Stimulated activated CD4-positive, alpha-beta T cell treated with anti-CD3 and anti-CD28 coated beads, Interleukin-4, amount 100 ng/mL, for 24 hours (primary cell): ENCODE results near the gene RYR2.

Source experiments
- DNase-seq: peaks from one replicate; pipeline ENCODE4 v3.0.0-alpha.2; 2020

RYR2 gene

GRCh38 chr1:237206065-237206414, 164.1 kb downstream of the RYR2 start:
- DNase-seq, result no peak

- no peak for DNase-seq
Observed at GRCh38 chr1:237211031-237211430, 169.0 kb downstream of the RYR2 start.

GRCh38 chr1:237211540-237211939, 169.6 kb downstream of the RYR2 start:
- no peak for DNase-seq

DNA sequence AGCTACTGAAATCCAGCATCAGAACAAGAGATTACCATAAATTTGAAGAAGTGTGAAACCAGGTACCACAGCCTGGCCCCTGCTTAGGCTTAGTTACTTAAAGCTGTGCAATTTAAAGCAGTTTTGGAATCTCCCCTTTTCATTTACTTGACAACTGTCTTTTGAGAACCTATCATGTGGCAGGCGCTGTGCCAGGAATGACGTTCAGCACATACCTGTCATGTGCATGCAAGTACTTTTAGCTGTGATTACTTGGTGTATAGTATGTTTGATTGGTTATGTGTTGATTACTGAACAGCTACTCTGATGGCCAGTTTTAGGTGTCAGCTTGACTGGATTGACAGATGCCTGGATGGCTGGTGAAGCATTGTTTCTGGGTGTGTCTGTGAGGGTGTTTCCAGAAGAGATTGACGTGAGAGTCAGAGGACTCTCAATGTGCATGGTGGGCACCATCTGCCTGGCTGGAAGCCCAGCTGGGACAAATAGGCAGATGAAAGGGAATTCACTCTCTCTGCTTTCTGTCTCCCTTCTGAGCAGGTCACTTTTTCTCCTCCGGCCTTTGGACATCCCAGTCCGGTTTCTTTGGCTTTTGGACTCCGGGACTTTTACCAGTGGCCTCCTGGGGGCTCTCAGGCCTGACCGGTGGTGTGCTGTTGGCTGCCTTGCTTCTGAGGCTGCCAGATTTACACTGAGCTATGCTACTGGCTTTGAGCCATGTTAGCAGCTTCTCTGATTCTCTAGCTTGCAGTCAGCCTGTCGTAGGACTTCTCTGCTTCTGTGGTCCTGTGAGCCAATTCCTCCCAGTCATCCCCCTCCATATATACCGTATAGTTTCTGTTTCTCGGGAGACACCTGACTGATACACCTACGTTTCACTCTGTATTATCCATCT, 178.0 kb downstream of the RYR2 start:
- DNase-seq, result no peak

DNA sequence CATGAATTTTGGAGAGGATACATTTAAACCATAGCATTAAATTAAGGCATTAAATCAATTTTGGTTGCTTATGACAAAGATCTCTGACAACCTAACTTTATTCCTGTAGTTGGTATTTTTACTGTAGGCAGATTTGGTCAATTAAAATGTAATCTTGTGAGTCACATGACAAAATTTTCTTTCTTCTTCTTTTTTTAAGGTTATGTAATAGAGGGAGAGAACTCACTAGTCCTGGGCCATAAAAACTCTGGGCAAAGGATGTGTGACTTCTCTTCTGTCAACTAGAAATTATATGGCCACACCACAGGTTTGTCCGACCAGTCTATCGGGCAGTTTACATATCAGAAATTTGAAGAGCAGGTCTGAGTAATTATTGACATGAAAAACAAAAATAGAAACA, 181.4 kb downstream of the RYR2 start:
- no peak for DNase-seq

DNA sequence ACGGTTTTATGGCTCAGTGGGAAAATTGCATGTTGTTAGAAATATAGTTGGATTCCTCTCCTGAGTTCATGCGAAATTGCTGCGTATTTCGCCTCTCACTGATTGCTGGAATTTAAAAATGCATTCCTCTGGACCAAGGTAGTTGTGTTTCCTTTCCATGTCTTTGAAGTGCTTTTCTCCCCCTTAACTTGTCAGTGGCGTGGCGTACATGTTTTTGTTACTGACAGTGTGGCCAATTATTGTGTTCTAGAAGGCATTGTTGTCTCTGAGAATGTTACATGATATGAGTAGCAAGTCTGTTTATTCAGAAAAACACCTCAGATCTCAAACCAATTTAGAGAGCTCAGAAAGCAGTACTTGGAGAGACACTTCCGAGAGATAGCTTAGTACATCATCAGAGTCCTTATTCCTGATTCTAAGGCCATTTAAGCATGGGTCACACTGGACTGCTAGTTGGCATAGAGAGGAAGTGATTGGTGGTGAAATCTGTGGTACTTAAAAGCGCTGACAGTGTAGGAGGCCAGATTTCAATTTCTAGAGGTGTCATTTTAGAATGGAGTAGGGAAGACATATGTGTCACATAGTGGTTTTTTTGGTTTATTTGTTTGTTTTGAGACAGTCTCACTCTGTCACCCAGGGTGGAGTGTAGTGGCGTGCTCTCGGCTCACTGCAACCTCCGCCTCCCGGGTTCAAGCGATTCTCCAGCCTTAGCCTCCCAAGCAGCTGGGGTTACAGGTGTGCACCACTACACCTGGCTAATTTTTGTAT, 184.4 kb downstream of the RYR2 start:
- no peak for DNase-seq

- no peak for DNase-seq
Observed at GRCh38 chr1:237227476-237227875, 185.5 kb downstream of the RYR2 start.

DNA sequence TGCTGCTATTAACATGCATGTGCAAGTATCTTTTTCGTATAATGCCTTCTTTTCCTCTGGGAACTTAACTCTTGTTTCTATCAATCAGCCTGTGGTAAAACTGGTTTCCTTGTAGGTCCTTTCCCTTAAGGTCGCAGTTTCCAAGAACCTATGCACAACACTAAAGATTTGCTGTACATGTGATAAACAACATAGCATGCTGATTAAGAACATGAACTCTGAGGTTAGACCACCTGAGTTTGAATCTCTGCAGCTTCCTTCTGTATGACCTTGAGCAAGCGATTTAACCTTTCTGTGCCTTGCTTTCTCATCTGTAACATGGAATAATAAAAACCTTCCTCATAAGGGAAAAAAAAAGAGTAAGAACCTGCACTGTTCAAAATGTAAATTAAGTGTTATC, 186.4 kb downstream of the RYR2 start:
- DNase-seq, result no peak

- DNase-seq, result no peak
Observed at GRCh38 chr1:237229333-237229732, 187.3 kb downstream of the RYR2 start.

- DNase-seq, result no peak
Observed at GRCh38 chr1:237232501-237232900, 190.5 kb downstream of the RYR2 start.

DNA sequence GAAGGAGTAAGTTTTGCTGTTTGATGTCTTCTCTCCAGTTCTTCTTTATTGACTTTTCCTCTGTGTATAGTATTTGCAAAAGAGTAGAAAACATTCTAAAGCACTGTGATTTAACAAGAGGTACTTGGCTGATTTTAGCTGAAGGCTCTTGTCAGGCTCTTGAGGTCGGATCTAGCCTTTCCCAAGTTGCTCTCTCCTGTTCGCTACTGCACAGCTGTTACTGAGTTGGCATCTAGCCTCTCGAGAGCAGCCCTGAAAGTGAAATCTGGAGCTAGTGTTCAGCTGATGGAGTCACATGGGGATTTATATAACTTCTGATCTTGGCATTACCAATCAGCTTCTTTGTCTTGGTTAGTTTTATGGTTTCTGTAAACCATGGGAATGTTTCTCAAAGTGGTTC, 193.1 kb downstream of the RYR2 start:
- no peak for DNase-seq

GRCh38 chr1:237237721-237238120, 195.7 kb downstream of the RYR2 start:
- no peak for DNase-seq

GRCh38 chr1:237239248-237239647, 197.3 kb downstream of the RYR2 start:
- no peak for DNase-seq

GRCh38 chr1:237241038-237241437, 199.1 kb downstream of the RYR2 start:
- DNase-seq, result no peak

GRCh38 chr1:237244778-237245177, 202.8 kb downstream of the RYR2 start:
- DNase-seq, result no peak

DNA sequence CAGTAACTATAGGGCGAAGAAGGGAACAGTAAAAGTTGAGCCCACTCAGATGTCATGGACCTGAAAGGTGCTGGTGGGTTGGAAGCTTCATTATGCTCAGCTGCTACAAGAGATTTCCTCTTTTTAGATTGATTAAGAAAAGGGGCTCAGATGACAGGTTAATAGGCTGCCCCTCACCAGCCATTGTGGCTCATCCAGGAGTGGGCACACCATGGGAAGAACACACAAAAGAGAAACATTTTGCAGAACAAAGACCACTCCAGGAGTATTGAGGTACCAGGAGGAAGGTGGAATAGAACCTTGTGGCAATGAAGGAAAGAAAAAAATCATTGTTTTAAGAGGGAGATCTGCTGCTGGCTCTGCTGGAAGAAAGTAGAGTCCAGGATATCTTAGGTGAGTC, 205.5 kb downstream of the RYR2 start:
- DNase-seq, result no peak

- DNase-seq, result no peak
Observed at GRCh38 chr1:237249120-237249519, 207.1 kb downstream of the RYR2 start.

- no peak for DNase-seq
Observed at GRCh38 chr1:237250055-237250454, 208.1 kb downstream of the RYR2 start.

DNA sequence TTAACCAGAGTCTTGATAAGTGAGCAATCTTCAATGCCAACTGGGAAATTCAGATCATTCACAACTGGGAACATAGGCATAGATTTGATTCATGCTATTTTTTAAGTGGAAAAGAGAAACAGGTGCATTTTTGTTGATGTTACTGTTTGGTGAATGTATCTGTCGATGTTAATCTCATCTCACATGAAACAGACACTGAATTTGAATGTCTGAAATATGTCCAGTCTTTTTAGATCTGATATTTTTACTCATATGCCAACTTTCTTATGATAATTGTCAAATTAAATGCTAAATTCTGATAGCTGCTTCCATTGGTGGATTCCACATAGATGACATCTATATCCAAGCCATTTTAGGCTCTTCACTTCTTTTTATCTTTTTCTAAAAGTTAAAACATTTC, 213.1 kb downstream of the RYR2 start:
- no peak for DNase-seq

DNA sequence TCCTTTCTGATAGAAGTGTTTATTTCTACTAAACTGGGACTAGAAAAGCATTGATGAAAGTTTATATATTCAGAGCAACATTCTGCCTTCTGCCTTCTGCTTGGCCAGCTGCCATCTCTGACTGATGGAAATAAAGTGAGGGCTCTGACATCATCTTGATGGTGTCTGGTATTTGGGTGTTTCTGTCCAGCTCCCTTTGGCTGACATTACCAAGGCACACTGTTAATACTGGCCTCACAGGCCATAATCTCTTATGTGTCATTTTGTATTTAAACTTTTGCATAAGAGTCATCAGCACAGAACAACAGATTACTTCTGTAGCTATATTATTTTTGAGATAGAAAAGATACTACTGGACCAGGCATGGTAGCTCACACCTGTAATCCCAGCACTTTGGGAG, 216.9 kb downstream of the RYR2 start:
- DNase-seq, result no peak

DNA sequence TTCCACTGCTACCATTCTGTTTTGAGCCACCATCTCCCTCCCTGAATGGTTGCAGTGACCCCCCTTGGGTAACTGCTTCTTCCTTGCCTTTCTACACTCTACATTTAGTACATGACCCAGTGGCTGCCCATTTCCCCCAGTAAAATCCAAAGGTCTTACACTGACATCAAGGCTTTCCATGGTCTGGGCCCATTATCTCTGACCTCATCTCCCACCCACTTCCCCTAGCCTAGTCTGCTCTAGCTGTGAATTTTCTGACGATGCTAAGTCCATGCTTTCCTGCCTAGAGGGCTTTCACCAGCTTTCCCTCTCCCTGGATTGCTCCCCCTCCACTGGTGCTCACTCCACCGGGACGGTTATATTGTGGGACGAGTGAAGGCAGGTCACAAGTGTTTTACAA, 219.2 kb downstream of the RYR2 start:
- DNase-seq, result no peak

DNA sequence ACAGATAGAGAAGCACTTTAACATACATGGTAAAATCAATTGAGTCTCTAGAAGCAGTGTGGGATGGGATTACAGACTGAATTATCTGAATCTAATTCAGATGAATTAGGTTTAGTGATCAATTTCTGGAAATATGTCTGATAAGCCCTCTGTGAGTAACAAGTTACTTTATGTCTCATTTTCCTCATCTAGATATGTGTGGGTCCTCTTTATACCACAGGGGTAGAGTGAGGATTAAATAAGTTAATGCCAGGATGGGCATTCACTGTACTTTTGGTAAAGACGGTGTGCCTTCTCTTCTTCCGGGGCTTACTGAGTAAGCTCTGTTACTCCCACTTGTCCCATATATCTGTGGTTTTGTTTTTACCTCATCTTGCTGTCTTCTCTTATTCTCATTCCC, 225.8 kb downstream of the RYR2 start:
- DNase-seq, result no peak

DNA sequence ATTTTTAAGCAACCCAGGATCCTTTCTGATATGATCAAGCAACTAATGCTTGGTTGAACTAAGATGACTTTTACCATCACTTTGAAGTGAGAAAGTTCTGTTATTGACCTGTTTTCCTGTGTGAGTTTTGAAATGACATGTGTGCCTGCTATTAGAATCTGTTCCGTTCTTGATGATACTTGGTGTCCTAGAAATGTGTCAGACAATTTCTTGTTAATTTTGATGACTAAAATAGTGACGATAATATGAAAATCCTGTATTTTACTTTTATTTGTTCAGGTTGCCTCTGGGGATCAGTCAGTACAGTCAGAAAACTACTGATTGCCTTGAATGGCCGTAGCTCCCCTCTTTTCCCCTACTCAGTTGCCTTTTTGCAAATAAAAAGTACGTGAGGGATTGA, 228.0 kb downstream of the RYR2 start:
- no peak for DNase-seq

DNA sequence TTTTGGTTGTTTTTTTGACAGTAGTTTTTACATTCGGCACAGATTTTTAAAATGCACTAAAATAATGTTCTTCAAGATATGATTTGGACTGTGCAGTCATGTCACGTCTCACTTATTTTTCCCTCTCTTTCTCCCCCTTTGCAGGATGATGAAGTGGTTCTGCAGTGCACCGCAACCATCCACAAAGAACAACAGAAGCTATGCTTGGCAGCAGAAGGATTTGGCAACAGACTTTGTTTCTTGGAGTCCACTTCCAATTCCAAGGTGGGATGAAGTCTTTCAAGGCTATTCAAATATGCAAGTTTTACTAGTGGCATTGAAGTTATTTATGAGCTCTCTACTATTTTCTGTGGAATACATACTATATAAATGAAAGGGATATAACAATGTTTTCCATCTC, 228.4 kb downstream of the RYR2 start:
- DNase-seq, result no peak
